Fibroblast of lung (primary cell): Measurements from ENCODE around the gene ECHS1. TPM values are rescaled to one million over a fixed set of nuclear protein-coding genes. Genes with fewer than 3 reads are reported as not detected.
"Not testable (repeated sequence)": the region's sequence is repeated elsewhere in the genome, so short reads cannot be mapped to it uniquely, and the experiment has no call there.

Experiments used
- DNase-seq, 2 donors: peaks; one replicate each; pipeline versions ENCODE4 v3.0.0 to v3.0.0-alpha.2; 2010; ENCODE audit warnings: low read depth in 2 of 2
- H2AFZ ChIP-seq: 2 replicates; pipeline ENCODE4 v1.5.1; 2012; ENCODE audit warnings: low read length, control low read depth, inconsistent platforms
- H3K27ac ChIP-seq: 2 replicates; pipeline ENCODE4 v1.5.1; 2011; ENCODE audit warnings: low read length, control low read depth; ENCODE audit not compliant: insufficient read depth
- H3K27me3 ChIP-seq: 2 replicates; pipeline ENCODE4 v1.5.1; 2011; ENCODE audit warnings: mild to moderate bottlenecking, low read length; ENCODE audit not compliant: control insufficient read depth, insufficient read depth
- H3K36me3 ChIP-seq: 2 replicates; pipeline ENCODE4 v1.5.1; 2011; ENCODE audit warnings: low read length; ENCODE audit not compliant: control insufficient read depth, insufficient read depth
- H3K4me1 ChIP-seq: 2 replicates; pipeline ENCODE4 v1.5.1; 2011; ENCODE audit warnings: low read length; ENCODE audit not compliant: control insufficient read depth, insufficient read depth; ENCODE audit errors: extremely low read depth
- H3K4me2 ChIP-seq: 2 replicates; pipeline ENCODE4 v1.5.1; 2011; ENCODE audit warnings: low read length, control low read depth; ENCODE audit not compliant: insufficient read depth; ENCODE audit errors: extremely low read depth
- H3K4me3 ChIP-seq, 4 experiments: fragments of 200-600 bp in 1 of 4; sonication (generic) in 1 of 4; replicated peaks in 1 of 4; 2 replicates each; pipeline ENCODE4 v1.5.1; 2011 to 2016; ENCODE audit warnings: low read length in 4 of 4, low read depth in 3 of 4, mild to moderate bottlenecking in 3 of 4, control low read depth in 2 of 4, inconsistent platforms in 1 of 4, mixed read lengths in 1 of 4; ENCODE audit not compliant: insufficient read depth in 1 of 4; ENCODE audit errors: control extremely low read depth in 1 of 4
- H3K79me2 ChIP-seq: 2 replicates; pipeline ENCODE4 v1.5.1; 2012; ENCODE audit warnings: mild to moderate bottlenecking, low read length, inconsistent platforms; ENCODE audit not compliant: control insufficient read depth, insufficient read depth
- H3K9ac ChIP-seq: 2 replicates; pipeline ENCODE4 v1.5.1; 2011; ENCODE audit warnings: mild to moderate bottlenecking, low read length, control low read depth; ENCODE audit not compliant: insufficient read depth
- H3K9me3 ChIP-seq: 2 replicates; pipeline ENCODE4 v1.5.1; 2012; ENCODE audit warnings: low read depth, low read length; ENCODE audit not compliant: control insufficient read depth, insufficient read depth
- H4K20me1 ChIP-seq: 2 replicates; pipeline ENCODE4 v1.5.1; 2011; ENCODE audit warnings: low read length; ENCODE audit not compliant: control insufficient read depth, insufficient read depth; ENCODE audit errors: extremely low read depth
- CTCF ChIP-seq, 2 donors: IDR thresholded peaks in 1 of 2; conservative IDR thresholded peaks in 1 of 2; 1 replicate in 1 of 2; 2 replicates in 1 of 2; pipeline ENCODE4 v1.5.1; 2011 to 2012; ENCODE audit warnings: low read length in 2 of 2, control low read depth in 1 of 2, inconsistent platforms in 1 of 2, low read depth in 1 of 2, mild to moderate bottlenecking in 1 of 2
- EZH2 ChIP-seq: IDR thresholded peaks from 2 replicates; pipeline ENCODE4 v1.5.1; 2012; ENCODE audit warnings: low read length, control low read depth, mild to moderate bottlenecking; ENCODE audit errors: missing control alignments
- polyA plus RNA-seq, 2 donors: library from polyadenylated mRNA; depleted of rRNA in 1 of 2; stranded (reverse) in 1 of 2; unstranded in 1 of 2; fragments of >200 nt; gene quantifications; 2 replicates each; pipeline ENCODE4 v1.2.1, GENCODE V29; 2011 to 2012; ENCODE audit warnings: missing spikeins in 1 of 2
- total RNA-seq: library from RNA; depleted of rRNA; stranded (reverse); fragments of >200 nt; gene quantifications from 2 replicates; pipeline ENCODE4 v1.2.1, GENCODE V29; 2014

Gene ECHS1
- total and polyA plus RNA-seq, 2 donors (not counting 1 experiment from before 2014, with no cell fraction given) = 63.9 to 71.9 TPM

- H3K79me2 ChIP-seq = peaks cover under 1% of the 10 kb centered on the region
- no peak overlapping the region for H3K4me3 ChIP-seq
- H2AFZ ChIP-seq = no peak overlapping the region
- no peak for DNase-seq
- no peak overlapping the region for H3K9ac ChIP-seq
- H3K27me3 ChIP-seq = no peaks in the 10 kb centered on the region
- H4K20me1 ChIP-seq = no peaks in the 10 kb centered on the region
- H3K4me1 ChIP-seq = no peaks in the 10 kb centered on the region
- H3K9me3 ChIP-seq = no peaks in the 10 kb centered on the region
- no peak overlapping the region for H3K4me2 ChIP-seq
- no peak for TF ChIP-seq EZH2
- no peak for TF ChIP-seq CTCF (conservative IDR thresholded peaks at IDR 0.05 in 1 of 2, IDR thresholded peaks at IDR 0.05 in 1 of 2; ENCODE audit: low read depth in 1 of 2, low read length in 2 of 2)
- no peaks in the 10 kb centered on the region for H3K36me3 ChIP-seq
- H3K27ac ChIP-seq = no peak overlapping the region
These were observed 16.0 kb upstream of the ECHS1 start for GRCh38 chr10:133388973-133389818.

DNA sequence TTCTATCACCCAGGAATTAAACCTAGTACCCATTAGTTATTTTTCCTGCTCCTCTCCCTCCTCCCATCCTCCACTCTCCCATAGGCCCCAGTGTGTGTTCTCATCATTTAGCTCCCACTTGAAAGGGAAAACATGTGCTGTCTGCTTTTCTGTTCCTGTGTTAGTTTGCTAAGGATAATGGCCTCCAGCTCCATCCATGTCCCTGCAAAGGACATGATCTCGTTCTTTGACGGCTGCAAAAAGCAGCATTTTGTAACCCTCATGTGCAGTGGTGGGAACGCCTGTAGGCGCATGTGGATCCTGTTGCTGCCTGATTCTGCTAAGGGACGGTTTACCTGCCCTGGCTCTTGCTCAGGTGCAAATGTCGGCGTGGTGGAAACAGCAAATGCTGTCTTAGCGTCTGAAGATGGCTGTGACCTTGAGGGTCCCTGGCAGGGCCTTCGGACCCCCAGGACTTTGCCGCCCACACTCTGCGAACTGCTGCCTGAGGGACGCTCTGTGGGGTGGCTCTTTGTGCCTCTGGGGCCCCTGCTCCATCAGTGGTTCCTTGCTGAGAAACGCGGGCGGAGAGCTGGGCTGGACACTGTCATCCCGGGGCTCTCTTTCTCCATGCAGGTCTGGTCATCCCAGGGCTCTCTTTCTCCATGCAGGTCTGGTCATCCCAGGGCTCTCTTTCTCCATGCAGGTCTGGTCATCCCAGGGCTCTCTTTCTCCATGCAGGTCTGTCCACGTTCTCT lies 15.2 kb upstream of the ECHS1 start:
- H3K36me3 ChIP-seq = no peaks in the 10 kb centered on the region
- no peak overlapping the region for H3K9ac ChIP-seq
- H3K4me2 ChIP-seq = no peak overlapping the region
- H3K27me3 ChIP-seq = no peaks in the 10 kb centered on the region
- H3K79me2 ChIP-seq = no peaks in the 10 kb centered on the region
- DNase-seq = no peak
- H4K20me1 ChIP-seq = no peaks in the 10 kb centered on the region
- no peak for TF ChIP-seq CTCF (conservative IDR thresholded peaks at IDR 0.05 in 1 of 2, IDR thresholded peaks at IDR 0.05 in 1 of 2; ENCODE audit: low read depth in 1 of 2, low read length in 2 of 2)
- TF ChIP-seq EZH2 = no peak
- H3K4me1 ChIP-seq = no peaks in the 10 kb centered on the region
- H3K27ac ChIP-seq = no peak overlapping the region
- no peaks in the 10 kb centered on the region for H3K9me3 ChIP-seq
- no peak overlapping the region for H3K4me3 ChIP-seq
- H2AFZ ChIP-seq = no peak overlapping the region

DNA sequence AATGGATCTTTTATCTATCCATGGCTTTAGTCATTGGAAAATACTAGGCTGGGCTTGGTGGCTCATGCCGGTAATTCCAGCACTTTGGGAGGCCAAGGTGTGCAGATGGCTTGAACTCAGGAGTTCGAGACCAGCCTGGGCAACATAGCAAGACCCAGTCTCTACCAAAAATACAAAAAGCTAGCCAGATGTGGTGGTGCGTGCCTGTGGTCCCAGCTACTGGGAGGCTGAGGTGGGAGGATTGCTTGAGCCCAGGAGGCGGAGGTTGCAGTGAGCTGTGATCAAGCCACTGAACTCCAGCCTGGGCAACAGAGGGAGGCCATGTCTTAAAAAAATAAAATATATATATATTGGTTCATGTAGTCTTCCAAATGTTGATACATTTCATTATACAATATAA lies 13.8 kb upstream of the ECHS1 start:
- not testable (repeated sequence) for H3K9ac ChIP-seq, H3K79me2 ChIP-seq, H3K27me3 ChIP-seq, DNase-seq, H3K27ac ChIP-seq, H3K36me3 ChIP-seq, H3K4me3 ChIP-seq, H4K20me1 ChIP-seq, H3K9me3 ChIP-seq, H3K4me2 ChIP-seq, H3K4me1 ChIP-seq, H2AFZ ChIP-seq
